Spleen (tissue), 7 donors: Measurements from ENCODE around the gene ZNF283.
"Not testable (repeated sequence)": the region's sequence is repeated elsewhere in the genome, so short reads cannot be mapped to it uniquely, and the experiment has no call there.

ENCODE experiments used
- POLR2A ChIP-seq, 3 donors: fragments of 450-650 bp; IDR thresholded peaks; one replicate each; pipeline ENCODE4 v1.5.1; 2017; ENCODE audit warnings: antibody characterized with exemption in 3 of 3, mild to moderate bottlenecking in 1 of 3
- POLR2AphosphoS5 ChIP-seq, 3 donors: sonication (generic); formaldehyde crosslinking; IDR thresholded peaks; one replicate each; pipeline ENCODE4 v1.5.1; 2017; ENCODE audit warnings: antibody characterized with exemption in 3 of 3
- TF ChIP-seq, protein P1 (sequence below), 11 experiments: fragments of 200-600 bp in 7 of 11; fragments of 450-650 bp in 4 of 11; sonication (generic) in 4 of 11; IDR thresholded peaks in 8 of 11; conservative IDR thresholded peaks in 3 of 11; 1 replicate in 7 of 11; 2 replicates in 4 of 11; pipeline versions ENCODE4 v1.4.0 to v1.8.0; 2016 to 2021; ENCODE audit warnings: antibody characterized with exemption in 11 of 11, inconsistent platforms in 4 of 11, mild to moderate bottlenecking in 1 of 11
- donor health status: DM: no; HTN: no; CAD: no; lungs with moderate emphysema.
- donor health status: DM: no; HTN: no; CAD: no.
- donor health status: DM: no; HTN: no; CAD: no.

DNA sequence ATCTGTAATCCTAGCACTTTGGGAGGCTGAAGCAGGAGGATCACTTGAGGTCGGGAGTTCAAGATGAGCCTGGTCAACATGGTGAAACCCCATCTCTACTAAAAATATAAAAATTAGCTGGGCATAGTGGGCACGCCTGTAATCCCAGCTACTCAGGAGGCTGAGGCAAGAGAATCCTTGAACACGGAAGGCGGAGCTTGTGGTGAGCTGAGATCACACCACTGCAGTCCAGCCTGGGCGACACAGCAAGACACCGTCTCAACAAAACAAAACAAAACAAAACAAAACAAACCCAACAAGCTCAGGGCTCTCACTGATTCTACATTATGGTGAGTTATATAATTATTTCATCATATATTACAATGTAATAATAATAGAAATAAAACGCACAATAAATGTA is 20.7 kb upstream of the ZNF283 start:
- TF ChIP-seq, protein P1, sequence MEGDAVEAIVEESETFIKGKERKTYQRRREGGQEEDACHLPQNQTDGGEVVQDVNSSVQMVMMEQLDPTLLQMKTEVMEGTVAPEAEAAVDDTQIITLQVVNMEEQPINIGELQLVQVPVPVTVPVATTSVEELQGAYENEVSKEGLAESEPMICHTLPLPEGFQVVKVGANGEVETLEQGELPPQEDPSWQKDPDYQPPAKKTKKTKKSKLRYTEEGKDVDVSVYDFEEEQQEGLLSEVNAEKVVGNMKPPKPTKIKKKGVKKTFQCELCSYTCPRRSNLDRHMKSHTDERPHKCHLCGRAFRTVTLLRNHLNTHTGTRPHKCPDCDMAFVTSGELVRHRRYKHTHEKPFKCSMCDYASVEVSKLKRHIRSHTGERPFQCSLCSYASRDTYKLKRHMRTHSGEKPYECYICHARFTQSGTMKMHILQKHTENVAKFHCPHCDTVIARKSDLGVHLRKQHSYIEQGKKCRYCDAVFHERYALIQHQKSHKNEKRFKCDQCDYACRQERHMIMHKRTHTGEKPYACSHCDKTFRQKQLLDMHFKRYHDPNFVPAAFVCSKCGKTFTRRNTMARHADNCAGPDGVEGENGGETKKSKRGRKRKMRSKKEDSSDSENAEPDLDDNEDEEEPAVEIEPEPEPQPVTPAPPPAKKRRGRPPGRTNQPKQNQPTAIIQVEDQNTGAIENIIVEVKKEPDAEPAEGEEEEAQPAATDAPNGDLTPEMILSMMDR (IDR thresholded peaks at IDR 0.05 in 8 of 11, conservative IDR thresholded peaks at IDR 0.05 in 3 of 11), result not testable (repeated sequence)
- not testable (repeated sequence) for TF ChIP-seq POLR2A, POLR2AphosphoS5 (IDR thresholded peaks at IDR 0.05)
